ENCODE data around the gene HGS. TPM values are rescaled to one million over a fixed set of nuclear protein-coding genes. Genes with fewer than 3 reads are reported as not detected.

The HGS gene
- total and polyA plus RNA-seq, 2 of the 13 experiments (the other 11 are each of a cell fraction or from before 2014, with no cell fraction given), result 73.3 to 78.1 TPM

DNA sequence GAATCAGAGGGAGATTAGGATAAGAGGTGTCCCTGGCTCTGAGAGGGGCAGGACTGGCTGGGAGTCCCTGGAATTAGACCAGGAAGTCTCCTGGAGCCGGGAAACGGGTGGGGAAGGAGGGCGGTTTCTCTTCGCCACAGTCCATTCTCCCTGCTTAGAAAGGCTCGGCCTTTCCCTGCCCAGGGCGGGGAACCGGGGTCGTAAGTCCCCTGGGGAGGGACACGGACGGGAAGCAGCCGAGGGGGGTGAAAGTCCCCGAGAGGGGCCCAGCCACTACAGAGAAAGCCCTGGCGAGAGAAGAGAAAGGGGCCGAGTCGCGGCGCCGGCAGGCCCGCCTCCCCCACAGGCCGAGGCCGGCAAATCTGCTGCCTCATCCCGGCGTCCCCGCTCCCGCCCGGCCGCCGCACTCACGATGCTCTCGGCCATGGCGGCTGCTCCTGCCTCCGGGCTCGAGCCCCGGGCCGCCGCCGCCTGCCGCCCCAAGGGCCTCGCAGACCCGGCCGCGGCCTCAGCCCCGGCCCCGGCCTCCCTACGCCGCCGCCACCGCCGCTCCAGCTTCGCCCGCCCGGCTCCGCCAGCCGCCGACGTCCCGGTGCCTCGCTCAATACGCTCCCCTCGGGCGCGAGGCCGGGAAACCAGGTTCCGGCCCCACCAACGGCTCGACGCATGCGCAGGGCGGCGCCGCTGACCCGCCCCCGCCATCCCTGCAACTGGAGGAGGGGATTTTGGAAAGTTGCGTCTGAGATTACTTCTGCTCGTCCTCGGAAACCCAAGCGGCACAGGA lies 47.1 kb upstream of the HGS start, which contains the start of the genes NPLOC4 and TSPAN10 (continued):
- TF ChIP-seq, protein P1, sequence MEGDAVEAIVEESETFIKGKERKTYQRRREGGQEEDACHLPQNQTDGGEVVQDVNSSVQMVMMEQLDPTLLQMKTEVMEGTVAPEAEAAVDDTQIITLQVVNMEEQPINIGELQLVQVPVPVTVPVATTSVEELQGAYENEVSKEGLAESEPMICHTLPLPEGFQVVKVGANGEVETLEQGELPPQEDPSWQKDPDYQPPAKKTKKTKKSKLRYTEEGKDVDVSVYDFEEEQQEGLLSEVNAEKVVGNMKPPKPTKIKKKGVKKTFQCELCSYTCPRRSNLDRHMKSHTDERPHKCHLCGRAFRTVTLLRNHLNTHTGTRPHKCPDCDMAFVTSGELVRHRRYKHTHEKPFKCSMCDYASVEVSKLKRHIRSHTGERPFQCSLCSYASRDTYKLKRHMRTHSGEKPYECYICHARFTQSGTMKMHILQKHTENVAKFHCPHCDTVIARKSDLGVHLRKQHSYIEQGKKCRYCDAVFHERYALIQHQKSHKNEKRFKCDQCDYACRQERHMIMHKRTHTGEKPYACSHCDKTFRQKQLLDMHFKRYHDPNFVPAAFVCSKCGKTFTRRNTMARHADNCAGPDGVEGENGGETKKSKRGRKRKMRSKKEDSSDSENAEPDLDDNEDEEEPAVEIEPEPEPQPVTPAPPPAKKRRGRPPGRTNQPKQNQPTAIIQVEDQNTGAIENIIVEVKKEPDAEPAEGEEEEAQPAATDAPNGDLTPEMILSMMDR (CRISPR knock-in tag; IDR thresholded peaks at IDR 0.05), result peak; percentile 26; the same call in 1 of the 2 replicates
- TF ChIP-seq, protein P2, sequence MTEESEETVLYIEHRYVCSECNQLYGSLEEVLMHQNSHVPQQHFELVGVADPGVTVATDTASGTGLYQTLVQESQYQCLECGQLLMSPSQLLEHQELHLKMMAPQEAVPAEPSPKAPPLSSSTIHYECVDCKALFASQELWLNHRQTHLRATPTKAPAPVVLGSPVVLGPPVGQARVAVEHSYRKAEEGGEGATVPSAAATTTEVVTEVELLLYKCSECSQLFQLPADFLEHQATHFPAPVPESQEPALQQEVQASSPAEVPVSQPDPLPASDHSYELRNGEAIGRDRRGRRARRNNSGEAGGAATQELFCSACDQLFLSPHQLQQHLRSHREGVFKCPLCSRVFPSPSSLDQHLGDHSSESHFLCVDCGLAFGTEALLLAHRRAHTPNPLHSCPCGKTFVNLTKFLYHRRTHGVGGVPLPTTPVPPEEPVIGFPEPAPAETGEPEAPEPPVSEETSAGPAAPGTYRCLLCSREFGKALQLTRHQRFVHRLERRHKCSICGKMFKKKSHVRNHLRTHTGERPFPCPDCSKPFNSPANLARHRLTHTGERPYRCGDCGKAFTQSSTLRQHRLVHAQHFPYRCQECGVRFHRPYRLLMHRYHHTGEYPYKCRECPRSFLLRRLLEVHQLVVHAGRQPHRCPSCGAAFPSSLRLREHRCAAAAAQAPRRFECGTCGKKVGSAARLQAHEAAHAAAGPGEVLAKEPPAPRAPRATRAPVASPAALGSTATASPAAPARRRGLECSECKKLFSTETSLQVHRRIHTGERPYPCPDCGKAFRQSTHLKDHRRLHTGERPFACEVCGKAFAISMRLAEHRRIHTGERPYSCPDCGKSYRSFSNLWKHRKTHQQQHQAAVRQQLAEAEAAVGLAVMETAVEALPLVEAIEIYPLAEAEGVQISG (CRISPR knock-in tag; IDR thresholded peaks at IDR 0.05), result peak; percentile 96
- TF ChIP-seq, protein P3, sequence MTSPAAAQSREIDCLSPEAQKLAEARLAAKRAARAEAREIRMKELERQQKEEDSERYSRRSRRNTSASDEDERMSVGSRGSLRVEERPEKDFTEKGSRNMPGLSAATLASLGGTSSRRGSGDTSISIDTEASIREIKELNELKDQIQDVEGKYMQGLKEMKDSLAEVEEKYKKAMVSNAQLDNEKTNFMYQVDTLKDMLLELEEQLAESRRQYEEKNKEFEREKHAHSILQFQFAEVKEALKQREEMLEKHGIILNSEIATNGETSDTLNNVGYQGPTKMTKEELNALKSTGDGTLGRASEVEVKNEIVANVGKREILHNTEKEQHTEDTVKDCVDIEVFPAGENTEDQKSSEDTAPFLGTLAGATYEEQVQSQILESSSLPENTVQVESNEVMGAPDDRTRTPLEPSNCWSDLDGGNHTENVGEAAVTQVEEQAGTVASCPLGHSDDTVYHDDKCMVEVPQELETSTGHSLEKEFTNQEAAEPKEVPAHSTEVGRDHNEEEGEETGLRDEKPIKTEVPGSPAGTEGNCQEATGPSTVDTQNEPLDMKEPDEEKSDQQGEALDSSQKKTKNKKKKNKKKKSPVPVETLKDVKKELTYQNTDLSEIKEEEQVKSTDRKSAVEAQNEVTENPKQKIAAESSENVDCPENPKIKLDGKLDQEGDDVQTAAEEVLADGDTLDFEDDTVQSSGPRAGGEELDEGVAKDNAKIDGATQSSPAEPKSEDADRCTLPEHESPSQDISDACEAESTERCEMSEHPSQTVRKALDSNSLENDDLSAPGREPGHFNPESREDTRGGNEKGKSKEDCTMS (CRISPR knock-in tag; conservative IDR thresholded peaks at IDR 0.05), result no peak
- TF ChIP-seq ZNF33B (CRISPR knock-in tag; IDR thresholded peaks at IDR 0.05) (no peak; the same call in 1 of the 2 replicates), ZNF776 (CRISPR knock-in tag; IDR thresholded peaks at IDR 0.05) (peak; percentile 70; the same call in 1 of the 2 replicates), MIER3 (CRISPR knock-in tag; IDR thresholded peaks at IDR 0.05; ENCODE audit: borderline replicate concordance) (peak; percentile 98), JDP2 (CRISPR knock-in tag; IDR thresholded peaks at IDR 0.05; ENCODE audit: borderline replicate concordance) (peak; percentile 69; the same call in 1 of the 2 replicates), HMG20A (CRISPR knock-in tag; IDR thresholded peaks at IDR 0.05; ENCODE audit: borderline replicate concordance) (no peak), SIX4 (CRISPR knock-in tag; IDR thresholded peaks at IDR 0.05) (peak; percentile 72; the same call in 1 of the 2 replicates), ELF1 (CRISPR knock-in tag; IDR thresholded peaks at IDR 0.05) (peak; percentile 72), IKZF4 (CRISPR knock-in tag; IDR thresholded peaks at IDR 0.05; ENCODE audit: borderline replicate concordance, low read depth, not compliant biosample characterization) (peak; percentile 75), RELA (CRISPR knock-in tag; IDR thresholded peaks at IDR 0.05) (peak; percentile 90), MED1 (CRISPR knock-in tag; IDR thresholded peaks at IDR 0.05) (peak; percentile 82), ZNF569 (CRISPR knock-in tag; IDR thresholded peaks at IDR 0.05; ENCODE audit: borderline replicate concordance) (no peak), SMAD3 (CRISPR knock-in tag; IDR thresholded peaks at IDR 0.05) (peak; percentile 81; the same call in 1 of the 2 replicates)
- TF ChIP-seq, protein P4, sequence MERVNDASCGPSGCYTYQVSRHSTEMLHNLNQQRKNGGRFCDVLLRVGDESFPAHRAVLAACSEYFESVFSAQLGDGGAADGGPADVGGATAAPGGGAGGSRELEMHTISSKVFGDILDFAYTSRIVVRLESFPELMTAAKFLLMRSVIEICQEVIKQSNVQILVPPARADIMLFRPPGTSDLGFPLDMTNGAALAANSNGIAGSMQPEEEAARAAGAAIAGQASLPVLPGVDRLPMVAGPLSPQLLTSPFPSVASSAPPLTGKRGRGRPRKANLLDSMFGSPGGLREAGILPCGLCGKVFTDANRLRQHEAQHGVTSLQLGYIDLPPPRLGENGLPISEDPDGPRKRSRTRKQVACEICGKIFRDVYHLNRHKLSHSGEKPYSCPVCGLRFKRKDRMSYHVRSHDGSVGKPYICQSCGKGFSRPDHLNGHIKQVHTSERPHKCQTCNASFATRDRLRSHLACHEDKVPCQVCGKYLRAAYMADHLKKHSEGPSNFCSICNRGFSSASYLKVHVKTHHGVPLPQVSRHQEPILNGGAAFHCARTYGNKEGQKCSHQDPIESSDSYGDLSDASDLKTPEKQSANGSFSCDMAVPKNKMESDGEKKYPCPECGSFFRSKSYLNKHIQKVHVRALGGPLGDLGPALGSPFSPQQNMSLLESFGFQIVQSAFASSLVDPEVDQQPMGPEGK (CRISPR knock-in tag; IDR thresholded peaks at IDR 0.05), result peak; percentile 85
- TF ChIP-seq, protein P5, sequence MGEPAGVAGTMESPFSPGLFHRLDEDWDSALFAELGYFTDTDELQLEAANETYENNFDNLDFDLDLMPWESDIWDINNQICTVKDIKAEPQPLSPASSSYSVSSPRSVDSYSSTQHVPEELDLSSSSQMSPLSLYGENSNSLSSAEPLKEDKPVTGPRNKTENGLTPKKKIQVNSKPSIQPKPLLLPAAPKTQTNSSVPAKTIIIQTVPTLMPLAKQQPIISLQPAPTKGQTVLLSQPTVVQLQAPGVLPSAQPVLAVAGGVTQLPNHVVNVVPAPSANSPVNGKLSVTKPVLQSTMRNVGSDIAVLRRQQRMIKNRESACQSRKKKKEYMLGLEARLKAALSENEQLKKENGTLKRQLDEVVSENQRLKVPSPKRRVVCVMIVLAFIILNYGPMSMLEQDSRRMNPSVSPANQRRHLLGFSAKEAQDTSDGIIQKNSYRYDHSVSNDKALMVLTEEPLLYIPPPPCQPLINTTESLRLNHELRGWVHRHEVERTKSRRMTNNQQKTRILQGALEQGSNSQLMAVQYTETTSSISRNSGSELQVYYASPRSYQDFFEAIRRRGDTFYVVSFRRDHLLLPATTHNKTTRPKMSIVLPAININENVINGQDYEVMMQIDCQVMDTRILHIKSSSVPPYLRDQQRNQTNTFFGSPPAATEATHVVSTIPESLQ (CRISPR knock-in tag; conservative IDR thresholded peaks at IDR 0.05), result no peak
